Hypothalamus (tissue), 51 donors: ENCODE data around the gene RASGRP4.
"Not testable (repeated sequence)": the region's sequence is repeated elsewhere in the genome, so short reads cannot be mapped to it uniquely, and the experiment has no call there.

Experiments
- DNase-seq, 51 donors: peaks; one replicate each; lab custom pipeline; 2025; lab: John Stamatoyannopoulos, UW

The RASGRP4 gene

DNA sequence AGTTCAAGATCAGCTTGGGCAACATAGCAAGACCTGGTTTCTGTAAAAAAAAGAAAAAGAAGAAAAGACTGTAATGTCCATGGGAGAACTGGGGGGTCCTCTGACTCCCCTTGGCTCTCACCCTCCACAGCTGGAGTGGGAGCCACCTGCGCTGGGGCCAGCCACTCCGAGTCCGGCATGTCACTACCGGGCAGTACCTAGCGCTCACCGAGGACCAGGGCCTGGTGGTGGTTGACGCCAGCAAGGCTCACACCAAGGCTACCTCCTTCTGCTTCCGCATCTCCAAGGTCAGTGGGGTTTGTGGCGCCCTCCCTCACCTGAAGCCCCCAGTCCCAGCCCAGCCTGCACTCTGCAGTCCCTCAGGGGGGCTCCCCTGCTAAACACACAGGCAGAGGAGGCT, 22.2 kb upstream of the RASGRP4 start:
- no peak for DNase-seq

DNA sequence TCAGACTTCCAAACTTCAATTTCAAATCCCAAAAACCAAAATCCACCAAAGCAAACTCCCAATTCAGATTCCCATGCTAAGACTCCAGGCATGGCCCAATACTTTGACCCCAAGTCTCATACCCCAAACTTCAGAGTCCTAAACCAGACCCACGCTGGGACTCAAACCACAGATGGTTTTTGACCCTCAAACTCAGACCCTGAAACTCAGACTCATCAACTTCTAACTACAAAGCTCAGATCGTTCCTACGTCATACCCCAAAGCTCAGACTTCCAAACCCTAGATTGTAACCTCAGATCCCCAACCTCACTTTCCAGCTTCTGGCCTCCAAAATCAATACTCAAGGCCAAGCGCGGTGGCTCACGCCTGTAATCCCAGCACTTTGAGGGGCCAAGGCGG, 19.3 kb upstream of the RASGRP4 start:
- DNase-seq: no peak

- DNase-seq: no peak
Measured at GRCh38 chr19:38444026-38444425, 18.0 kb upstream of the RASGRP4 start.

- DNase-seq: no peak
Measured at GRCh38 chr19:38443458-38443999, 17.5 kb upstream of the RASGRP4 start.

GRCh38 chr19:38442736-38443135, 16.7 kb upstream of the RASGRP4 start:
- no peak for DNase-seq

DNA sequence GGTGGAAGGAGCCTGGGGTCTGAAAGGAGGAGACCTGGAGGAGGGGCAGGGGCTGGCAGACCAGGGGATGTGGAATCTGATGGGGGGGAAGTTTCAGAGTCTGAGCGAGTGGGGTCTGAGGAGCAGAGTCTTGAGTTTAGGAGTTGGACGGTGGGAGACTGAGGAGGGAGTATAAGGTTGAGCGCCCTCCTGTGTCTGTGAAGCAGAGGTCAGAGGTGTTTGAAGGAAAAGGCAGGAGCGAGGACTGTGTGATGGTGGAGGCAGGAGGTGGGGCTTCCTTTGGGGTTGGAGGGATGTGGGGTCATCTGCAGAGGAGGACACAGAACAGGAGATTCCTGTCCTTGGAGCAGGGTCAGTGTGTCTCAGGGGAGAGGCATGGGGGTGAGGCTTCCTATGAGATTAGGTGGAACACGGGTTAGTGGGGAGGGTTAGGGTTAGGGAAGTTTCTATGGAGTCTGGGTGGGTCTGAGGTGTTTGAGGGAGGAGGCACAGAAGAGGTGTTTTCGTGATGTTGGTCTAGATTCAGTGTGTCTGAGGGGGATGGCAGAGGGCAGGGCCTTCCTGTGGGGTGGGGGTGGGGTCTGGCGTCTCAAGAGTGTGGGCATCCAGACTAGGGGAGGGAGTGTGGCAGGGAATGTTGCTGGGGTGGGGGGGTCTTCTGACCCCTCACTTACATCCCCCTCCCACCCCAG, 15.8 kb upstream of the RASGRP4 start:
- DNase-seq: no peak

- no peak for DNase-seq
Measured at GRCh38 chr19:38440592-38440991, 14.6 kb upstream of the RASGRP4 start.

GRCh38 chr19:38437917-38438316, 11.9 kb upstream of the RASGRP4 start:
- DNase-seq: no peak

DNA sequence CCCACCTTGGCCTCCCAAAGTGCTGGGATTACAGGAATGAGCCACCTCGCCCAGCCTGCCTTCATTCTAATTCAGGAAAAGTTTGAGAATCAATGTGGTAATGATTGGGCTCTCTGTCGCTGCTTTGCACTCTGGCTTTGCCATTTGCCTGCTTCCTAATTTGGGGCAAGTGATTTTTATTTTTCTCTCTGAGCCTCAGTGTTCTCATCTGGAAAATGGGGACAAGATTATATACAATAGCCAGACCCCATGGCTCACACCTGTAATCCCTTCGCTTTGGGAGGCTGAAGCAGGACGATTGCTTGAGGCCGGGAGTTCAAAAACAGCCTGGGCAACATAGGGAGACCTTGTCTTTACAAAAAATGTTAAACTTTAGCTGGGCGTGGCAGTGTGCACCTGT, 11.3 kb upstream of the RASGRP4 start:
- no peak for DNase-seq

DNA sequence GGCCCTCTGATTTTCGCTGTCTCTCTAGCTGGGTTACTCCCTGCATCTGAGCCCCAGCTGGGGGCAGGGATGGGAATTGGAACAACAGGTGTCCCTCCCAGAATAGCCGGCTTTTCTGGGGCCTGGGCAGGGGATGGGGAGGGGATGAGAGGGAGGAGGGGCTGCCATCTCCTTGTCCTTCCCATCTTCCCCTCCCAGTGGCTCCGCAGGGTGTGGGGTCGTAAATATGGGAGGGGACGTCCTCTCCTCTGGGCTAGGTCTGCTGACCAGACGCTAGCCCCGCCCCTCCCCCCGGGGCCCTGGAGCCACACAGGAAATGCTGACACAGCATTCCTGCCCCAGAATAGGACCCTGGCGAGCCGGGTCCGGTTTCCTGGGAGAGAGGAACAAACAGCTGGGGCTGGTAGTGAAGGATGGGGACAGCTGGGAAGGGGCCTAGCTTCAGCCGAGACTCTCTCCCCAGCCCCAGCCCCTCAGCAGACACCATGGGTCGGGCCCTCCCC, 8.6 kb upstream of the RASGRP4 start:
- DNase-seq: peak in 29 of 51 donors; percentile 1 to 46 (median 20)

- DNase-seq: peak in 39 of 51 donors; percentile 4 to 73 (median 58)
Measured at GRCh38 chr19:38433268-38433733, 7.3 kb upstream of the RASGRP4 start, which contains the start of gene RYR1. RYR1 (plus strand) TSS chr19:38433691; CDS start chr19:38433830, 139 bp downstream.

DNA sequence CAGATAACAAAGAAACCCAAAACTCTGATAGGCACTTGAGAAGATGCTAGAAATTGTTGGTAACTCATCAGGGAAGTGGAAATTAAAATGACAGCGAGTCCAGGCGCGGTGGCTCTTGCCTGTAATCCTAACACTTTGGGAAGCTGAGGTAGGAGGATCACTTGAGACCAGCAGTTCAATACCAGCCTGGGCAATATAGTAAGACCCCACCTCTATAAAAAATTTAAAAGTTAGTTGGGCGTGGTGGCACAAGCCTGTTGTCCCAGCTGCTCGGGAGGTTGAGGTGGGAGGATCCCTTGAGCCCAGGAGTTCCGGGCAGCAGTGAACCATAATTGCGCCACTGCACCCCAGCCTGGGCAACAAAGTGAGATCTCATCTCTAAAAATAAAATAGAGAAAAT, 4.9 kb upstream of the RASGRP4 start:
- no peak for DNase-seq

GRCh38 chr19:38429811-38430156, 3.8 kb upstream of the RASGRP4 start:
- no peak for DNase-seq

GRCh38 chr19:38429055-38429810, 3.2 kb upstream of the RASGRP4 start:
- DNase-seq: no peak

DNA sequence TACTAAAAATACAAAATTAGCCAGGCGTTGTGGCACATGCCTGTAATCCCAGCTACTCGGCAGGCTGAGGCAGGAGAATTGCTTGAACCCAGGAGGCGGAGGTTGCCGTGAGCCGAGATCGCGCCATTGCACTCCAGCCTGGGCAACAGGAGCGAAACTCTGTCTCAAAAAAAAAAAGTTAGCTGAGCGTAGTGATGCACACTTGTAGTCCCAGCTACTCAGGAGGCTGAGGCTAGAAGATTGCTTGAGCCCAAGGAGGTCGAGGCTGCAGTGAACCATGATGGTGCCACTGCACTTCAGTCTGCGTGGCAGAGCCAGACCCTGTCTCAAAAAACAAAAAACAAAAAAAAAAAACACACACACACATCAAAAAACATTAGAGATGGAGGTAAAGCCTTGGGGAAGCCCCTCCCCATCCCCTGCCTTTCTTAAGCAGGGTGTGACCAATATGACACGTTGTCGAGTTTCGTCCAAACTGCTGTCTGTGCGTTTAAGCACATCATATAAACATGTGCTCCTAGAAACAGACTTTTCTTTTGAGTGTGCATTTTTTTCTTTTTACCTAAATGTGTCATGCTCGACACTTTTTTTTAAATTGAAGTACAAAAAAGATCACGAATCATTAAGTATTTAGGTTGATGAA, 1.1 kb upstream of the RASGRP4 start:
- DNase-seq: not testable (repeated sequence)

DNA sequence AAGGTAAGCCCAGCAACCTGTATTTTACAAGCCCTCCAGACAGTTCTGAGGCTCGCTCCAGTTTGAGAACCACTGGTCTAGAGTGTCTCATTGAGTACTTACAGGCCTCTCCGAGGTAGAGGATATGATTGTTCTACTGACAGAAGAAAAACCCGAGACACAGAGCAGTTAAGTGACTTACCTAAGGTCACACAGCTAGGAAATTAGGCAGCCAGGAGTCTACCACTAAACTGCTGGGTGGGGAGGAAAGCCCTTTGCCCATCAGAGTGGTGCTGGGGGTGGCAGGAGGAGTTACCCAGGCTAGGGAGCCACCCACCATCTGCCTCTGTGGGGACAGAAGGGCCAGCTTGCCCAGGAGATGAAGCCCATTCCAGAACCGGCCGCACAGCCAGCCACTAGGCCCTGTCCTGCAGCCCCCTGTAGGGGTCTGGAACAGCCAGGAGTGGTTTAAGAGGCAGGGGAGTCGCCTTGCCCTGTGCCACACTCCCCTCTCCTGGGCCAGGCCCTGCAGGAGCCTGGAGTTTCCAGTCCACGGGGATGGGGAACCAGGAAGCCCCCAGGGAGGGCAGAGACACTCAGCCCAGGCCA, 703 bp downstream of the RASGRP4 start:
- DNase-seq: no peak

GRCh38 chr19:38424272-38424671, 1.7 kb downstream of the RASGRP4 start:
- DNase-seq: no peak

DNA sequence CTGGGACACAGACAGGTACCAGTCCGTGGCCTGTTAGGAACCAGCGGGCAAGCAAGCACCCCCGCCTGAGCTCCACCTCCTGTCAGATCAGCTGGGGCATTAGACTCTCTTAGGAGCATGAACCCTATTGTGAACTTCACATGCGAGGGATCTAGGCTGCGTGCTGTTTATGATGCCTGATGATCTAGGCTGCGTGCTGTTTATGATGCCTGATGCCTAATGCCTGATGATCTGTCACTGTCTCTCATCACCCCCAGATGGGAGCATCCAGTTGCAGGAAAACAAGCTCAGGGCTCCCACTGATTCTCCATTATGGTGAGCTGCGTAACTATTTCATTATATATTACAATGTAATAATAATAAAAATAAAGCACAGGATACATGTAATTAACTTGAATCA, 3.6 kb downstream of the RASGRP4 start:
- DNase-seq: no peak

GRCh38 chr19:38421856-38422255, 4.2 kb downstream of the RASGRP4 start:
- no peak for DNase-seq

DNA sequence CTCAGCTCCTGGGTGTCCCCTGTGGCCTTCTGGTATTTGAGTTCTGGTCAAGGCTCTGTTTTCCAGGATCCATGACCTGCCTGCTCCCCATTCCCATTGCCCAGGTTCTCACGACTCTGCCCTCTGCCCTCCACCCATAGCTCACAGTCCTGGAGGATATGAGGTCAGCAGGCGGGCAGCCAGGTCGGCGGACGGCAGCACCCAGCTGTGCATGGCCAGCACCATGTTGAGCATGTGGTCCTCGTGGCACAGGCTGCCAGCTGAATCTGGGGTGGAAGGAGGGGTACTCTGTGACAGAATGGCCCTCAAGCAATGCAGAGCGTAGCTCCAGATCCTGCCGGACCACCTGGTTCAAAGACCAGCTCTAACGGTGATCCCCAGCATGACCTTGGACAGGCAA, 5.1 kb downstream of the RASGRP4 start:
- DNase-seq: no peak
